Fibroblast of lung (primary cell): ENCODE measurements around the gene DEGS2. TPM values are rescaled to one million over a fixed set of nuclear protein-coding genes. Genes with fewer than 3 reads are reported as not detected.

Source experiments
- DNase-seq, 2 donors: peaks; one replicate each; pipeline versions ENCODE4 v3.0.0 to v3.0.0-alpha.2; 2010; ENCODE audit warnings: low read depth in 2 of 2
- H2AFZ ChIP-seq: 2 replicates; pipeline ENCODE4 v1.5.1; 2012; ENCODE audit warnings: low read length, control low read depth, inconsistent platforms
- H3K27ac ChIP-seq: 2 replicates; pipeline ENCODE4 v1.5.1; 2011; ENCODE audit warnings: low read length, control low read depth; ENCODE audit not compliant: insufficient read depth
- H3K27me3 ChIP-seq: 2 replicates; pipeline ENCODE4 v1.5.1; 2011; ENCODE audit warnings: mild to moderate bottlenecking, low read length; ENCODE audit not compliant: control insufficient read depth, insufficient read depth
- H3K36me3 ChIP-seq: 2 replicates; pipeline ENCODE4 v1.5.1; 2011; ENCODE audit warnings: low read length; ENCODE audit not compliant: control insufficient read depth, insufficient read depth
- H3K4me1 ChIP-seq: 2 replicates; pipeline ENCODE4 v1.5.1; 2011; ENCODE audit warnings: low read length; ENCODE audit not compliant: control insufficient read depth, insufficient read depth; ENCODE audit errors: extremely low read depth
- H3K4me2 ChIP-seq: 2 replicates; pipeline ENCODE4 v1.5.1; 2011; ENCODE audit warnings: low read length, control low read depth; ENCODE audit not compliant: insufficient read depth; ENCODE audit errors: extremely low read depth
- H3K4me3 ChIP-seq, 4 experiments: fragments of 200-600 bp in 1 of 4; sonication (generic) in 1 of 4; replicated peaks in 1 of 4; 2 replicates each; pipeline ENCODE4 v1.5.1; 2011 to 2016; ENCODE audit warnings: low read length in 4 of 4, low read depth in 3 of 4, mild to moderate bottlenecking in 3 of 4, control low read depth in 2 of 4, inconsistent platforms in 1 of 4, mixed read lengths in 1 of 4; ENCODE audit not compliant: insufficient read depth in 1 of 4; ENCODE audit errors: control extremely low read depth in 1 of 4
- H3K79me2 ChIP-seq: 2 replicates; pipeline ENCODE4 v1.5.1; 2012; ENCODE audit warnings: mild to moderate bottlenecking, low read length, inconsistent platforms; ENCODE audit not compliant: control insufficient read depth, insufficient read depth
- H3K9ac ChIP-seq: 2 replicates; pipeline ENCODE4 v1.5.1; 2011; ENCODE audit warnings: mild to moderate bottlenecking, low read length, control low read depth; ENCODE audit not compliant: insufficient read depth
- H3K9me3 ChIP-seq: 2 replicates; pipeline ENCODE4 v1.5.1; 2012; ENCODE audit warnings: low read depth, low read length; ENCODE audit not compliant: control insufficient read depth, insufficient read depth
- H4K20me1 ChIP-seq: 2 replicates; pipeline ENCODE4 v1.5.1; 2011; ENCODE audit warnings: low read length; ENCODE audit not compliant: control insufficient read depth, insufficient read depth; ENCODE audit errors: extremely low read depth
- EZH2 ChIP-seq: IDR thresholded peaks from 2 replicates; pipeline ENCODE4 v1.5.1; 2012; ENCODE audit warnings: low read length, control low read depth, mild to moderate bottlenecking; ENCODE audit errors: missing control alignments
- polyA plus RNA-seq, 2 donors: library from polyadenylated mRNA; depleted of rRNA in 1 of 2; stranded (reverse) in 1 of 2; unstranded in 1 of 2; fragments of >200 nt; gene quantifications; 2 replicates each; pipeline ENCODE4 v1.2.1, GENCODE V29; 2011 to 2012; ENCODE audit warnings: missing spikeins in 1 of 2
- total RNA-seq: library from RNA; depleted of rRNA; stranded (reverse); fragments of >200 nt; gene quantifications from 2 replicates; pipeline ENCODE4 v1.2.1, GENCODE V29; 2014
- TF ChIP-seq, protein P1 (sequence below), 2 donors: IDR thresholded peaks in 1 of 2; conservative IDR thresholded peaks in 1 of 2; 1 replicate in 1 of 2; 2 replicates in 1 of 2; pipeline ENCODE4 v1.5.1; 2011 to 2012; ENCODE audit warnings: low read length in 2 of 2, control low read depth in 1 of 2, inconsistent platforms in 1 of 2, low read depth in 1 of 2, mild to moderate bottlenecking in 1 of 2

Gene DEGS2
- total and polyA plus RNA-seq, 2 donors (not counting 1 experiment from before 2014, with no cell fraction given) = under 0.01 TPM; not detected in 1

GRCh38 chr14:100102156-100102785, 57.2 kb downstream of the DEGS2 start:
- no peak overlapping the region for H3K4me3 ChIP-seq
- peaks cover 2% of the 10 kb centered on the region for H3K4me1 ChIP-seq
- no peaks in the 10 kb centered on the region for H4K20me1 ChIP-seq
- no peak overlapping the region for H3K9ac ChIP-seq
- peaks cover 3% of the 10 kb centered on the region for H3K36me3 ChIP-seq
- TF ChIP-seq, protein P1, sequence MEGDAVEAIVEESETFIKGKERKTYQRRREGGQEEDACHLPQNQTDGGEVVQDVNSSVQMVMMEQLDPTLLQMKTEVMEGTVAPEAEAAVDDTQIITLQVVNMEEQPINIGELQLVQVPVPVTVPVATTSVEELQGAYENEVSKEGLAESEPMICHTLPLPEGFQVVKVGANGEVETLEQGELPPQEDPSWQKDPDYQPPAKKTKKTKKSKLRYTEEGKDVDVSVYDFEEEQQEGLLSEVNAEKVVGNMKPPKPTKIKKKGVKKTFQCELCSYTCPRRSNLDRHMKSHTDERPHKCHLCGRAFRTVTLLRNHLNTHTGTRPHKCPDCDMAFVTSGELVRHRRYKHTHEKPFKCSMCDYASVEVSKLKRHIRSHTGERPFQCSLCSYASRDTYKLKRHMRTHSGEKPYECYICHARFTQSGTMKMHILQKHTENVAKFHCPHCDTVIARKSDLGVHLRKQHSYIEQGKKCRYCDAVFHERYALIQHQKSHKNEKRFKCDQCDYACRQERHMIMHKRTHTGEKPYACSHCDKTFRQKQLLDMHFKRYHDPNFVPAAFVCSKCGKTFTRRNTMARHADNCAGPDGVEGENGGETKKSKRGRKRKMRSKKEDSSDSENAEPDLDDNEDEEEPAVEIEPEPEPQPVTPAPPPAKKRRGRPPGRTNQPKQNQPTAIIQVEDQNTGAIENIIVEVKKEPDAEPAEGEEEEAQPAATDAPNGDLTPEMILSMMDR (conservative IDR thresholded peaks at IDR 0.05 in 1 of 2, IDR thresholded peaks at IDR 0.05 in 1 of 2; ENCODE audit: low read depth in 1 of 2, low read length in 2 of 2) = no peak
- no peak for TF ChIP-seq EZH2
- H2AFZ ChIP-seq = no peak overlapping the region
- no peaks in the 10 kb centered on the region for H3K9me3 ChIP-seq
- no peak for DNase-seq
- no peak overlapping the region for H3K27ac ChIP-seq
- no peaks in the 10 kb centered on the region for H3K79me2 ChIP-seq
- H3K27me3 ChIP-seq = no peaks in the 10 kb centered on the region
- no peak overlapping the region for H3K4me2 ChIP-seq

- no peaks in the 10 kb centered on the region for H3K27me3 ChIP-seq
- TF ChIP-seq, protein P1 (conservative IDR thresholded peaks at IDR 0.05 in 1 of 2, IDR thresholded peaks at IDR 0.05 in 1 of 2; ENCODE audit: low read depth in 1 of 2, low read length in 2 of 2) = no peak
- TF ChIP-seq EZH2 = no peak
- H3K4me3 ChIP-seq = no peak overlapping the region
- peaks cover 3% of the 10 kb centered on the region for H3K36me3 ChIP-seq
- no peak for DNase-seq
- H3K79me2 ChIP-seq = no peaks in the 10 kb centered on the region
- H4K20me1 ChIP-seq = no peaks in the 10 kb centered on the region
- H2AFZ ChIP-seq = no peak overlapping the region
- H3K4me1 ChIP-seq = peaks cover 5% of the 10 kb centered on the region
- H3K27ac ChIP-seq = no peak overlapping the region
- no peaks in the 10 kb centered on the region for H3K9me3 ChIP-seq
- H3K9ac ChIP-seq = no peak overlapping the region
- H3K4me2 ChIP-seq = no peak overlapping the region
Measured at GRCh38 chr14:100100032-100100703, 59.3 kb downstream of the DEGS2 start.

- H2AFZ ChIP-seq = no peak overlapping the region
- no peaks in the 10 kb centered on the region for H3K9me3 ChIP-seq
- DNase-seq = no peak
- peaks cover 3% of the 10 kb centered on the region for H3K36me3 ChIP-seq
- no peak overlapping the region for H3K4me3 ChIP-seq
- no peaks in the 10 kb centered on the region for H3K79me2 ChIP-seq
- H3K4me2 ChIP-seq = no peak overlapping the region
- H3K9ac ChIP-seq = no peak overlapping the region
- no peak for TF ChIP-seq EZH2
- TF ChIP-seq, protein P1 (conservative IDR thresholded peaks at IDR 0.05 in 1 of 2, IDR thresholded peaks at IDR 0.05 in 1 of 2; ENCODE audit: low read depth in 1 of 2, low read length in 2 of 2) = no peak
- no peaks in the 10 kb centered on the region for H4K20me1 ChIP-seq
- no peaks in the 10 kb centered on the region for H3K27me3 ChIP-seq
- no peak overlapping the region for H3K27ac ChIP-seq
- H3K4me1 ChIP-seq = peaks cover 3% of the 10 kb centered on the region
Measured at GRCh38 chr14:100098171-100098570, 61.3 kb downstream of the DEGS2 start.
